Activated naive CD8-positive, alpha-beta T cell treated with anti-CD3 and anti-CD28 coated beads, Interleukin-2, amount 50 U/mL, for 24 hours (primary cell): ENCODE data around the gene XRCC1.

Source experiments
- ATAC-seq: fragments of 150-1000 bp; cut with Tn5 transposase; one replicate; pipeline ENCODE4 v1.10.0; 2021
- DNase-seq: peaks from one replicate; pipeline ENCODE4 v3.0.0; 2021
- H3K27ac Mint-ChIP-seq: one replicate; pipeline ENCODE4 v1.8.0; 2021; ENCODE audit warnings: mild to moderate bottlenecking, mixed read lengths
- H3K27me3 Mint-ChIP-seq: one replicate; pipeline ENCODE4 v1.8.0; 2021; ENCODE audit warnings: mixed read lengths
- H3K36me3 Mint-ChIP-seq: one replicate; pipeline ENCODE4 v1.8.0; 2021; ENCODE audit warnings: low read depth, mixed read lengths
- H3K4me1 Mint-ChIP-seq: one replicate; pipeline ENCODE4 v1.8.0; 2021; ENCODE audit warnings: mixed read lengths
- H3K4me3 Mint-ChIP-seq: one replicate; pipeline ENCODE4 v1.8.0; 2021; ENCODE audit warnings: mild to moderate bottlenecking, moderate library complexity, mixed read lengths
- H3K9me3 Mint-ChIP-seq: one replicate; pipeline ENCODE4 v1.8.0; 2021; ENCODE audit warnings: mixed read lengths

XRCC1 gene

GRCh38 chr19:43511324-43511723 lies 64.0 kb downstream of the XRCC1 start:
- H3K4me3 Mint-ChIP-seq = no peak overlapping the region
- H3K27ac Mint-ChIP-seq = no peak overlapping the region
- H3K4me1 Mint-ChIP-seq = peaks cover 4% of the 10 kb centered on the region
- H3K36me3 Mint-ChIP-seq = peaks cover 15% of the 10 kb centered on the region
- DNase-seq (no peak), ATAC-seq (no peak)
- H3K27me3 Mint-ChIP-seq = no peaks in the 10 kb centered on the region
- no peaks in the 10 kb centered on the region for H3K9me3 Mint-ChIP-seq

- ATAC-seq (no peak), DNase-seq (no peak)
- no peak overlapping the region for H3K4me3 Mint-ChIP-seq
- peaks cover 16% of the 10 kb centered on the region for H3K36me3 Mint-ChIP-seq
- H3K27ac Mint-ChIP-seq = no peak overlapping the region
- no peaks in the 10 kb centered on the region for H3K9me3 Mint-ChIP-seq
- no peaks in the 10 kb centered on the region for H3K27me3 Mint-ChIP-seq
- H3K4me1 Mint-ChIP-seq = peaks cover 1% of the 10 kb centered on the region
Observed at GRCh38 chr19:43510713-43511112, 64.6 kb downstream of the XRCC1 start.

GRCh38 chr19:43507880-43508279 lies 67.4 kb downstream of the XRCC1 start:
- no peak overlapping the region for H3K27ac Mint-ChIP-seq
- no peak overlapping the region for H3K4me3 Mint-ChIP-seq
- H3K27me3 Mint-ChIP-seq = no peaks in the 10 kb centered on the region
- DNase-seq (no peak), ATAC-seq (no peak)
- H3K9me3 Mint-ChIP-seq = no peaks in the 10 kb centered on the region
- peaks cover 17% of the 10 kb centered on the region for H3K4me1 Mint-ChIP-seq
- peaks cover 14% of the 10 kb centered on the region for H3K36me3 Mint-ChIP-seq

GRCh38 chr19:43506629-43507028 lies 68.7 kb downstream of the XRCC1 start:
- Mint-ChIP-seq H3K9me3 (no peaks in the 10 kb centered on the region), H3K27ac (no peak overlapping the region), H3K36me3 (peaks cover 17% of the 10 kb centered on the region), H3K4me1 (peaks cover 23% of the 10 kb centered on the region), H3K27me3 (no peaks in the 10 kb centered on the region), H3K4me3 (no peak overlapping the region)
- ATAC-seq (no peak), DNase-seq (no peak)

GRCh38 chr19:43505941-43506340 lies 69.4 kb downstream of the XRCC1 start:
- no peak for ATAC-seq
- Mint-ChIP-seq H3K4me3 (no peak overlapping the region), H3K9me3 (no peaks in the 10 kb centered on the region), H3K27me3 (no peaks in the 10 kb centered on the region), H3K36me3 (peaks cover 13% of the 10 kb centered on the region), H3K4me1 (peaks cover 24% of the 10 kb centered on the region), H3K27ac (peak overlapping the region; percentile 48)
- DNase-seq = no peak

GRCh38 chr19:43505186-43505456 lies 70.2 kb downstream of the XRCC1 start:
- H3K4me1 Mint-ChIP-seq = peaks cover 24% of the 10 kb centered on the region
- no peaks in the 10 kb centered on the region for H3K27me3 Mint-ChIP-seq
- H3K27ac Mint-ChIP-seq = no peak overlapping the region
- ATAC-seq (no peak), DNase-seq (no peak)
- no peaks in the 10 kb centered on the region for H3K9me3 Mint-ChIP-seq
- peaks cover 11% of the 10 kb centered on the region for H3K36me3 Mint-ChIP-seq
- H3K4me3 Mint-ChIP-seq = peak overlapping the region; percentile 5

GRCh38 chr19:43504426-43505185 lies 70.7 kb downstream of the XRCC1 start, which contains the start of gene PHLDB3:
PHLDB3 (minus strand) TSS chr19:43504746; CDS start chr19:43504118, 628 bp downstream.
- H3K27ac Mint-ChIP-seq = peak within 1 kb of the TSS; percentile 93
- peaks cover 24% of the 10 kb centered on the region for H3K4me1 Mint-ChIP-seq
- H3K9me3 Mint-ChIP-seq = no peaks in the 10 kb centered on the region
- peaks cover 11% of the 10 kb centered on the region for H3K36me3 Mint-ChIP-seq
- DNase-seq (peak; percentile 55), ATAC-seq (peak; percentile 50)
- H3K27me3 Mint-ChIP-seq = no peaks in the 10 kb centered on the region
- H3K4me3 Mint-ChIP-seq = peak within 1 kb of the TSS; percentile 91

- Mint-ChIP-seq H3K27ac (peak overlapping the region; percentile 93), H3K27me3 (no peaks in the 10 kb centered on the region), H3K4me1 (peaks cover 24% of the 10 kb centered on the region), H3K4me3 (peak overlapping the region; percentile 91), H3K36me3 (peaks cover 9% of the 10 kb centered on the region), H3K9me3 (no peaks in the 10 kb centered on the region)
- DNase-seq = peak; percentile 99
- ATAC-seq = peak; percentile 88
Observed at GRCh38 chr19:43503501-43504425, 71.6 kb downstream of the XRCC1 start.

- no peak overlapping the region for H3K27ac Mint-ChIP-seq
- H3K27me3 Mint-ChIP-seq = no peaks in the 10 kb centered on the region
- peaks cover 24% of the 10 kb centered on the region for H3K4me1 Mint-ChIP-seq
- ATAC-seq = no peak
- H3K9me3 Mint-ChIP-seq = no peaks in the 10 kb centered on the region
- DNase-seq = no peak
- H3K4me3 Mint-ChIP-seq = peak overlapping the region; percentile 91
- H3K36me3 Mint-ChIP-seq = peaks cover 5% of the 10 kb centered on the region
Observed at GRCh38 chr19:43502419-43502976, 72.8 kb downstream of the XRCC1 start.

- H3K4me1 Mint-ChIP-seq = peaks cover 24% of the 10 kb centered on the region
- no peak for ATAC-seq
Observed at GRCh38 chr19:43501661-43502418, 73.5 kb downstream of the XRCC1 start.

GRCh38 chr19:43499042-43499441 lies 76.3 kb downstream of the XRCC1 start:
- no peaks in the 10 kb centered on the region for H3K27me3 Mint-ChIP-seq
- peaks cover 16% of the 10 kb centered on the region for H3K4me1 Mint-ChIP-seq
- no peak overlapping the region for H3K4me3 Mint-ChIP-seq
- ATAC-seq (no peak), DNase-seq (no peak)
- peaks cover 6% of the 10 kb centered on the region for H3K36me3 Mint-ChIP-seq
- no peak overlapping the region for H3K27ac Mint-ChIP-seq
- H3K9me3 Mint-ChIP-seq = no peaks in the 10 kb centered on the region

More at GRCh38 chr19:43501661-43502418, 73.5 kb downstream of the XRCC1 start:
- H3K4me3 Mint-ChIP-seq = no peak overlapping the region
- H3K27ac Mint-ChIP-seq = no peak overlapping the region
- no peaks in the 10 kb centered on the region for H3K27me3 Mint-ChIP-seq
- no peaks in the 10 kb centered on the region for H3K9me3 Mint-ChIP-seq
- no peak for DNase-seq
- peaks cover 5% of the 10 kb centered on the region for H3K36me3 Mint-ChIP-seq

GRCh38 chr19:43498233-43498842 lies 77.0 kb downstream of the XRCC1 start:
- peak overlapping the region; percentile 12 for H3K27ac Mint-ChIP-seq
- ATAC-seq (no peak), DNase-seq (no peak)
- H3K36me3 Mint-ChIP-seq = peaks cover 6% of the 10 kb centered on the region
- peaks cover 12% of the 10 kb centered on the region for H3K4me1 Mint-ChIP-seq
- H3K9me3 Mint-ChIP-seq = no peaks in the 10 kb centered on the region
- no peaks in the 10 kb centered on the region for H3K27me3 Mint-ChIP-seq
- H3K4me3 Mint-ChIP-seq = no peak overlapping the region

GRCh38 chr19:43496960-43497359 lies 78.4 kb downstream of the XRCC1 start:
- H3K27ac Mint-ChIP-seq = no peak overlapping the region
- no peak overlapping the region for H3K4me3 Mint-ChIP-seq
- peaks cover 2% of the 10 kb centered on the region for H3K4me1 Mint-ChIP-seq
- H3K36me3 Mint-ChIP-seq = peaks cover 3% of the 10 kb centered on the region
- DNase-seq (no peak), ATAC-seq (no peak)
- H3K9me3 Mint-ChIP-seq = no peaks in the 10 kb centered on the region
- H3K27me3 Mint-ChIP-seq = no peaks in the 10 kb centered on the region

- Mint-ChIP-seq H3K27me3 (no peaks in the 10 kb centered on the region), H3K36me3 (peaks cover 3% of the 10 kb centered on the region), H3K9me3 (no peaks in the 10 kb centered on the region), H3K27ac (no peak overlapping the region), H3K4me1 (peaks cover under 1% of the 10 kb centered on the region), H3K4me3 (no peak overlapping the region)
- DNase-seq (no peak), ATAC-seq (no peak)
Observed at GRCh38 chr19:43495082-43495481, 80.2 kb downstream of the XRCC1 start.
